ENCODE results near the gene A1BG. TPM values are rescaled to one million over a fixed set of nuclear protein-coding genes. Genes with fewer than 3 reads are reported as not detected.

A1BG gene
- polyA plus RNA-seq, 2 of the 4 experiments (the other 2 are of a cell fraction), result 2.5 to 9.5 TPM

DNA sequence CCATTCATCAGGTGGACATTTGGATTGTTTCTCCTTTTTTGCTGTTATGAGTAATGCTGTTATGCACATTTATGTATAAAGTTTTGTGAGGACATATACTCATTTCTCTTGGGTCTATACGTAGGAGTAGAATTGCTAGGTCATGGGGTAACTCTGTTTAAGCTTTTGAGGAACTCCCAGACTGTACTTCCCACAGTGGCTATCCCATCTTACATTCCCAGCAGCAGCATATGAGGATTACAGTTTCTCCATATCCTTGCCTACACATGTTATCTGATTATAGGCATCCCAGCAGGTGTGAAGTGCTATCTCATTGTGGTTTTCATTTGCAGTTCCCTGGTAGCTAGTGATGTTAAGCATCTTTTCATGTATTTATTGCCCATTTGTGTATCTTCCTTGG lies 20.6 kb downstream of the A1BG start:
- TF ChIP-seq NPAS2 (CRISPR knock-in tag; IDR thresholded peaks at IDR 0.05; ENCODE audit: borderline replicate concordance) (no peak), ZSCAN20 (CRISPR knock-in tag; IDR thresholded peaks at IDR 0.05) (no peak), ZC3H11A (IDR thresholded peaks at IDR 0.05) (no peak)
- 88% methylated on average over 1 of the region's 1 CpG for WGBS (ENCODE audit: missing lambda C conversion rate)
- Histone ChIP-seq H3K27ac (no peak overlapping the region), H3K4me3 (no peak overlapping the region), H3K9me3 (peaks cover 36% of the 10 kb centered on the region), H3K4me2 (no peak overlapping the region), H3K4me1 (peaks cover 8% of the 10 kb centered on the region; the same call in 2 of the 3 replicates)
- ChIA-PET CTCF (interaction anchor here (3.5 kb wide), 1 partner anchor 14 kb away, joined by 14 read pairs; no protein-coding TSS in a partner anchor), POLR2A (no interaction called here)
- DNase-seq (ENCODE audit: low read depth in 1 of 2, low spot score in 1 of 2) (no peak), FAIRE-seq (no peak), ATAC-seq (no peak)

DNA sequence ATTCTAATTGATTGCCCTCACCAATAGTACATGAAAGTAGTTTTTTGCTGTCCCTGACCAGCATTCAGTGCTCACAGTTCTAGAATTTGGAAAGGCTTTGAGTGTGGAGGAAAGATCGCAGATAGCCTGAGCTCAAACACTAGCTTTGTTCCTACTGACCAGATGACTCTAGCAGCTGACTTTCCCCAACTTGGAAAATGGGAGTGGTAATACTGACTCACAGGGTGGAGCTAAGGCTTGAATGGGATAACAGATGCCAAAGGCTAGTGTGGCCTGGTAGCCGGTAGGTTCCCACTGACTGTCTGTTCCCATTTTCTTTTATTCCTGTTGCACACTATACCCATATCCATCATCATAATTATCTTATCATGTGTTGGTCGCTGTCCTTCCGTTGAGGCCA lies 22.8 kb downstream of the A1BG start:
- WGBS (ENCODE audit: missing lambda C conversion rate), result 80% methylated on average over 4 of the region's 4 CpGs
- TF ChIP-seq FOXS1 (CRISPR knock-in tag; IDR thresholded peaks at IDR 0.05), result no peak
- TF ChIP-seq NR3C1 (IDR thresholded peaks at IDR 0.05), result no peak
- TF ChIP-seq FOSB (CRISPR knock-in tag; IDR thresholded peaks at IDR 0.05), result no peak
- no peak for TF ChIP-seq HEYL (CRISPR knock-in tag; IDR thresholded peaks at IDR 0.05)
- TF ChIP-seq TFCP2L1 (CRISPR knock-in tag; IDR thresholded peaks at IDR 0.05), result no peak
- TF ChIP-seq RCOR1 (IDR thresholded peaks at IDR 0.05; ENCODE audit: low read depth, low read length), result no peak
- no peak for TF ChIP-seq NPAS2 (CRISPR knock-in tag; IDR thresholded peaks at IDR 0.05; ENCODE audit: borderline replicate concordance)
- TF ChIP-seq HOXB5 (CRISPR knock-in tag; IDR thresholded peaks at IDR 0.05), result no peak
- no peak for TF ChIP-seq MYC (IDR thresholded peaks at IDR 0.05; ENCODE audit: borderline replicate concordance, low read length)
- TF ChIP-seq CBX2 (IDR thresholded peaks at IDR 0.05; ENCODE audit: borderline replicate concordance, low read depth), result no peak
- no peak for TF ChIP-seq MAZ (IDR thresholded peaks at IDR 0.05; ENCODE audit: borderline replicate concordance, low read depth, low read length)
- TF ChIP-seq, protein P1, sequence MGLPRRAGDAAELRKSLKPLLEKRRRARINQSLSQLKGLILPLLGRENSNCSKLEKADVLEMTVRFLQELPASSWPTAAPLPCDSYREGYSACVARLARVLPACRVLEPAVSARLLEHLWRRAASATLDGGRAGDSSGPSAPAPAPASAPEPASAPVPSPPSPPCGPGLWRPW (IDR thresholded peaks at IDR 0.05), result no peak
- no peak for TF ChIP-seq CBX8 (IDR thresholded peaks at IDR 0.05)
- no peak for TF ChIP-seq ZC3H11A (IDR thresholded peaks at IDR 0.05)
- no peak for TF ChIP-seq EHF (CRISPR knock-in tag; IDR thresholded peaks at IDR 0.05)
- TF ChIP-seq JUNB (IDR thresholded peaks at IDR 0.05), result no peak
- no peak for TF ChIP-seq BHLHE40 (IDR thresholded peaks at IDR 0.05; ENCODE audit: low read depth, low read length)
- peaks cover 21% of the 10 kb centered on the region; the same call in 2 of the 3 replicates for H3K9me3 ChIP-seq
- no peak overlapping the region for H3K27ac ChIP-seq
- ChIA-PET CTCF (interaction anchor here (1.2 to 3.3 kb wide), 3 partner anchors 14 to 189 kb away, joined by 3 to 13 read pairs (median 3); partner anchors contain the start of genes ZBTB45 and ZNF497), POLR2A (interaction anchor here (0.8 to 1.1 kb wide), 2 partner anchors 29 to 32 kb away, joined by 3 to 8 read pairs; partner anchors contain the start of gene ZNF497)
- ATAC-seq (no peak), FAIRE-seq (no peak), DNase-seq (ENCODE audit: low read depth in 1 of 2, low spot score in 1 of 2) (peak in 1 of 2 experiments; percentile 55)
- no peak overlapping the region for H3K4me3 ChIP-seq
- no peak overlapping the region for H3K4me2 ChIP-seq
- H3K4me1 ChIP-seq, result peaks cover 13% of the 10 kb centered on the region; the same call in 2 of the 3 replicates

DNA sequence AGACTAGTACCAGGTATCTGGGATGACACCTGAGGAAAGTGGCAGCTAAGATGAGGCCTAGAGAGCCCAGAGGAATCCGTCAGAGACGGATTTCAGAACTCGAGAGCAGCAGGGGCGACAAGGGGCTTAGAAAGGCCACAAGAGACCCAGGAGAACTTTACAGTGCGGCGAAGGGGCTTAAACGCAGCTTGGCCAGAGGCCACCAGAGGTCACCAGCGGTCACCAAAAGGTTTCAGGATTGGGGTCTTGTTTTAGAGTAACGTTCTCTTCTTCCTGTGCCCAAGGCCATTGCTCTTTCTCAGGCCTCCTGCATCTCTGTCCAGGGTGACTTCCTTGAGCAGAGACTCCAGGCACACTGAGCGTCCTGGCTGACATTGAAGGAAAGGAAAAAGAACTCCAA lies 24.3 kb downstream of the A1BG start:
- no peak overlapping the region for H3K4me2 ChIP-seq
- DNase-seq (ENCODE audit: low read depth in 1 of 2, low spot score in 1 of 2) (peak in 1 of 2 experiments; percentile 44), ATAC-seq (no peak), FAIRE-seq (no peak)
- no peak overlapping the region for H3K4me3 ChIP-seq
- TF ChIP-seq ESRRA (IDR thresholded peaks at IDR 0.05; ENCODE audit: borderline replicate concordance, low read length), result no peak
- no peak for TF ChIP-seq EP300 (IDR thresholded peaks at IDR 0.05)
- TF ChIP-seq SMC3 (IDR thresholded peaks at IDR 0.05), result 0 out of 3 replicates have a peak, but pooled peaks have one; percentile 22
- TF ChIP-seq GATA3 (IDR thresholded peaks at IDR 0.05; ENCODE audit: borderline replicate concordance), result no peak
- TF ChIP-seq, protein P1 (IDR thresholded peaks at IDR 0.05), result no peak
- TF ChIP-seq HDAC2 (IDR thresholded peaks at IDR 0.05), result no peak
- peak; percentile 20 to 46; a peak in 2 of 5 replicates for TF ChIP-seq RAD21 (conservative IDR thresholded peaks at IDR 0.05 in 1 of 2, IDR thresholded peaks at IDR 0.05 in 1 of 2)
- TF ChIP-seq, protein P2, sequence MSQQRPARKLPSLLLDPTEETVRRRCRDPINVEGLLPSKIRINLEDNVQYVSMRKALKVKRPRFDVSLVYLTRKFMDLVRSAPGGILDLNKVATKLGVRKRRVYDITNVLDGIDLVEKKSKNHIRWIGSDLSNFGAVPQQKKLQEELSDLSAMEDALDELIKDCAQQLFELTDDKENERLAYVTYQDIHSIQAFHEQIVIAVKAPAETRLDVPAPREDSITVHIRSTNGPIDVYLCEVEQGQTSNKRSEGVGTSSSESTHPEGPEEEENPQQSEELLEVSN (IDR thresholded peaks at IDR 0.05; ENCODE audit: borderline replicate concordance, low read depth), result no peak
- no peak for TF ChIP-seq MYC (IDR thresholded peaks at IDR 0.05; ENCODE audit: borderline replicate concordance, low read length)
- TF ChIP-seq CHD4 (IDR thresholded peaks at IDR 0.05; ENCODE audit: borderline replicate concordance), result no peak
- CTCF ChIA-PET, result interaction anchor here (0.7 to 3.3 kb wide), 3 partner anchors 19 to 191 kb away, joined by 3 to 13 read pairs (median 3); partner anchors contain the start of gene ZBTB45
- POLR2A ChIA-PET, result no interaction called here
- 74% methylated on average over 10 of the region's 10 CpGs for WGBS (ENCODE audit: missing lambda C conversion rate)
- H3K9me3 ChIP-seq, result peaks cover 11% of the 10 kb centered on the region; the same call in 1 of the 3 replicates
- H3K27ac ChIP-seq, result no peak overlapping the region
- peaks cover 13% of the 10 kb centered on the region; the same call in 2 of the 3 replicates for H3K4me1 ChIP-seq
